Esophagus squamous epithelium (tissue), 4 donors: ENCODE measurements around the gene BEND3.

Source experiments
- CTCF ChIP-seq, 6 experiments: fragments of 450-650 bp in 4 of 6; fragments of 200-600 bp in 2 of 6; sonication (generic) in 2 of 6; IDR thresholded peaks; one replicate each; pipeline ENCODE4 v1.5.1; 2016 to 2019; ENCODE audit warnings: antibody characterized with exemption in 6 of 6, mild to moderate bottlenecking in 4 of 6, moderate library complexity in 4 of 6
- POLR2A ChIP-seq, 4 donors: fragments of 450-650 bp; IDR thresholded peaks; one replicate each; pipeline ENCODE4 v1.6.1; 2017; ENCODE audit warnings: antibody characterized with exemption in 4 of 4, mild to moderate bottlenecking in 4 of 4, moderate library complexity in 3 of 4

- TF ChIP-seq CTCF (IDR thresholded peaks at IDR 0.05) (no peak), POLR2A (IDR thresholded peaks at IDR 0.05) (no peak)
These were observed 39.5 kb upstream of the BEND3 start for GRCh38 chr6:107154801-107155160.
